CD1c-positive myeloid dendritic cell (primary cell): ENCODE results near the gene COL5A1.

ENCODE experiments used
- DNase-seq: peaks from one replicate; pipeline ENCODE4 v3.0.0-alpha.2; 2016; ENCODE audit errors: extremely low spot score

COL5A1 gene

GRCh38 chr9:134834217-134834956, 192.8 kb downstream of the COL5A1 start:
- no peak for DNase-seq

GRCh38 chr9:134834957-134835419, 193.4 kb downstream of the COL5A1 start:
- no peak for DNase-seq

- DNase-seq = no peak
These were observed 193.8 kb downstream of the COL5A1 start for GRCh38 chr9:134835448-134835847.

GRCh38 chr9:134835987-134836386, 194.4 kb downstream of the COL5A1 start:
- no peak for DNase-seq

GRCh38 chr9:134836406-134836970, 194.9 kb downstream of the COL5A1 start:
- no peak for DNase-seq

- DNase-seq = no peak
These were observed 195.9 kb downstream of the COL5A1 start for GRCh38 chr9:134837529-134837928.

- DNase-seq = no peak
These were observed 197.2 kb downstream of the COL5A1 start for GRCh38 chr9:134838651-134839454.

- no peak for DNase-seq
These were observed 198.0 kb downstream of the COL5A1 start for GRCh38 chr9:134839455-134840125.

GRCh38 chr9:134840511-134840910, 198.9 kb downstream of the COL5A1 start:
- DNase-seq = no peak

- no peak for DNase-seq
These were observed 199.7 kb downstream of the COL5A1 start for GRCh38 chr9:134841180-134841904.

GRCh38 chr9:134842321-134842720, 200.7 kb downstream of the COL5A1 start:
- no peak for DNase-seq

- no peak for DNase-seq
These were observed 202.1 kb downstream of the COL5A1 start for GRCh38 chr9:134843740-134844139.

GRCh38 chr9:134844821-134845220, 203.2 kb downstream of the COL5A1 start:
- DNase-seq = no peak

GRCh38 chr9:134846187-134846586, 204.6 kb downstream of the COL5A1 start:
- DNase-seq = no peak

GRCh38 chr9:134846699-134847098, 205.1 kb downstream of the COL5A1 start:
- no peak for DNase-seq

- no peak for DNase-seq
These were observed 205.5 kb downstream of the COL5A1 start for GRCh38 chr9:134847138-134847537.

GRCh38 chr9:134847752-134848432, 206.3 kb downstream of the COL5A1 start:
- DNase-seq = no peak

GRCh38 chr9:134848504-134848903, 206.9 kb downstream of the COL5A1 start:
- DNase-seq = no peak

GRCh38 chr9:134850611-134851010, 209.0 kb downstream of the COL5A1 start:
- no peak for DNase-seq

GRCh38 chr9:134851020-134851419, 209.4 kb downstream of the COL5A1 start:
- peak; percentile 5 for DNase-seq
